GM23338 (cell line): ENCODE data around the gene FBXO34. TPM values are rescaled to one million over a fixed set of nuclear protein-coding genes. Genes with fewer than 3 reads are reported as not detected.

ENCODE experiments used
- ATAC-seq: fragments of 200-7000 bp; cut with Tn5 transposase; 3 replicates; pipeline ENCODE4 v1.9.1; 2020
- DNase-seq: peaks from one replicate; pipeline ENCODE4 v3.0.0-alpha.2; 2015; ENCODE audit warnings: low spot score
- H2AFZ ChIP-seq: fragments of 200-600 bp; sonication (generic); 2 replicates; pipeline ENCODE4 v1.8.0; 2016; ENCODE audit warnings: antibody characterized with exemption, mild to moderate bottlenecking, moderate library complexity
- H3F3A ChIP-seq: fragments of 200-600 bp; sonication (generic); replicated peaks from 2 replicates; pipeline ENCODE4 v1.8.0; 2017; ENCODE audit warnings: antibody characterized with exemption, mixed run types, low read depth
- H3K27ac ChIP-seq: fragments of 200-600 bp; sonication (generic); 2 replicates; pipeline ENCODE4 v1.6.1; 2016; ENCODE audit warnings: low read depth
- H3K27me3 ChIP-seq: fragments of 200-600 bp; sonication (generic); 2 replicates; pipeline ENCODE4 v1.8.0; 2016; ENCODE audit warnings: mild to moderate bottlenecking, mixed run types, moderate library complexity; ENCODE audit not compliant: insufficient read depth
- H3K36me3 ChIP-seq: fragments of 200-600 bp; sonication (generic); 2 replicates; pipeline ENCODE4 v1.8.0; 2016; ENCODE audit warnings: mild to moderate bottlenecking; ENCODE audit not compliant: insufficient read depth
- H3K4me1 ChIP-seq: fragments of 200-600 bp; sonication (generic); 2 replicates; pipeline ENCODE4 v1.8.0; 2016; ENCODE audit warnings: mild to moderate bottlenecking, moderate library complexity; ENCODE audit not compliant: insufficient read depth
- H3K4me2 ChIP-seq: fragments of 200-600 bp; sonication (generic); 2 replicates; pipeline ENCODE4 v1.7.1; 2017; ENCODE audit warnings: mixed run types
- H3K4me3 ChIP-seq: fragments of 200-600 bp; sonication (generic); 2 replicates; pipeline ENCODE4 v1.6.1; 2016; ENCODE audit warnings: mixed run types
- H3K79me2 ChIP-seq: fragments of 200-600 bp; sonication (generic); replicated peaks from 2 replicates; pipeline ENCODE4 v1.8.0; 2017; ENCODE audit warnings: mild to moderate bottlenecking; ENCODE audit not compliant: insufficient read depth
- H3K9me2 ChIP-seq: fragments of 200-600 bp; sonication (generic); 2 replicates; pipeline ENCODE4 v1.8.0; 2017; ENCODE audit not compliant: insufficient read depth
- H4K20me1 ChIP-seq: fragments of 200-600 bp; sonication (generic); replicated peaks from 2 replicates; pipeline ENCODE4 v1.8.0; 2017; ENCODE audit warnings: mild to moderate bottlenecking; ENCODE audit not compliant: insufficient read depth
- H3K27ac Mint-ChIP-seq: 2 replicates; pipeline ENCODE4 v1.8.0; 2020; ENCODE audit warnings: inconsistent platforms, mild to moderate bottlenecking, moderate library complexity, mixed read lengths
- H3K27me3 Mint-ChIP-seq: 3 replicates; pipeline ENCODE4 v1.8.0; 2022; ENCODE audit warnings: low read depth, mild to moderate bottlenecking, moderate library complexity, mixed read lengths, inconsistent platforms; ENCODE audit not compliant: insufficient read depth, poor library complexity
- H3K36me3 Mint-ChIP-seq: 3 replicates; pipeline ENCODE4 v1.8.0; 2021; ENCODE audit warnings: low read depth, mild to moderate bottlenecking, inconsistent platforms, moderate library complexity, mixed read lengths
- H3K4me1 Mint-ChIP-seq: 3 replicates; pipeline ENCODE4 v1.8.0; 2020; ENCODE audit warnings: mild to moderate bottlenecking, inconsistent platforms, mixed read lengths
- H3K4me3 Mint-ChIP-seq: 3 replicates; pipeline ENCODE4 v1.8.0; 2021; ENCODE audit warnings: moderate library complexity, mild to moderate bottlenecking, inconsistent platforms, mixed read lengths
- H3K9me3 Mint-ChIP-seq: 3 replicates; pipeline ENCODE4 v1.8.0; 2020; ENCODE audit warnings: moderate library complexity, mild to moderate bottlenecking, inconsistent platforms, mixed read lengths
- EZH2phosphoT487 ChIP-seq: fragments of 200-600 bp; sonication (generic); IDR thresholded peaks from one replicate; pipeline ENCODE4 v1.8.1; 2018; ENCODE audit warnings: antibody characterized with exemption; ENCODE audit not compliant: unreplicated experiment
- JUNB ChIP-seq: IDR thresholded peaks from one replicate; pipeline ENCODE4 v1.6.1; 2016; ENCODE audit warnings: antibody characterized with exemption; ENCODE audit not compliant: unreplicated experiment
- NANOG ChIP-seq: IDR thresholded peaks from 2 replicates; pipeline ENCODE4 v1.6.1; 2016; ENCODE audit warnings: antibody characterized with exemption, borderline replicate concordance
- STAT1 ChIP-seq: IDR thresholded peaks from one replicate; pipeline ENCODE4 v1.6.1; 2016; ENCODE audit warnings: antibody characterized with exemption; ENCODE audit not compliant: unreplicated experiment
- ZNF331 ChIP-seq: fragments of 250-450 bp; sonication (Bioruptor Pico); IDR thresholded peaks from 2 replicates; pipeline ENCODE4 v1.5.0; 2020; ENCODE audit warnings: low read depth, mild to moderate bottlenecking, moderate library complexity
- polyA plus RNA-seq: library from polyadenylated mRNA; unstranded; fragments of >200 nt; fragmentation: Nextera tagmentation; extraction: Ambion mirVana; gene quantifications from 2 replicates; pipeline ENCODE4 v1.2.1, GENCODE V29; 2016
- total RNA-seq: library from RNA; depleted of rRNA; stranded (reverse); fragments of >200 nt; shearing (Covaris generic); gene quantifications from 2 replicates; pipeline ENCODE4 v1.2.3, GENCODE V29; 2014
- TF ChIP-seq, protein P1 (sequence below): IDR thresholded peaks from 2 replicates; pipeline ENCODE4 v1.6.1; 2016; ENCODE audit warnings: antibody characterized with exemption
- TF ChIP-seq, protein P2 (sequence below), 2 experiments: fragments of 200-600 bp in 1 of 2; sonication (generic) in 1 of 2; conservative IDR thresholded peaks; 2 replicates each; pipeline versions ENCODE4 v1.5.1 to v1.6.1; 2016 to 2017; ENCODE audit warnings: antibody characterized with exemption in 2 of 2, low read depth in 2 of 2, mild to moderate bottlenecking in 2 of 2, moderate library complexity in 1 of 2
- TF ChIP-seq, protein P3 (sequence below): fragments of 250-450 bp; sonication (Bioruptor Pico); IDR thresholded peaks from 2 replicates; pipeline ENCODE4 v1.5.0; 2020; ENCODE audit warnings: mild to moderate bottlenecking, moderate library complexity

Gene FBXO34
- total and polyA plus RNA-seq, 2 experiments from 2014 or later, result 9.4 to 13.4 TPM

DNA sequence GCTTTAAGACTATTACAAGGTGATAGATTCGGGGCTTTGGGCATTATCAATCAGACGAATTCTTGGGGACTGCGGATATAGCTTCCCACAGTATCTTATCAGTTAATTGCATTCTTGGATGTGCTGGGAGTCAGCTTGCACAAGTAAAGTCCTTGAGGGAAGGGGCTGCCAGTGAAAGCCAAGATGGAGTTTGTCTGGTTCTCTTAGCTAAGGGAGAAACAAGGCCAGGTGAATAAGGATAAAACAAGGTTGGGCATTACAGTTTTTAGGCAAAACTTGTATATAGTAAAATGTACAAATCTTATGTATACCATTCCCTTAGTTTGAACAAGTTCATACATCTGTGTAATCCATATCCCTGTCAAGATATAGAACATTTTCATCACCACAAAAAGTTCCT lies 5.5 kb downstream of the FBXO34 start:
- no peaks in the 10 kb centered on the region for H3K9me2 ChIP-seq
- Mint-ChIP-seq H3K27me3 (peaks cover 4% of the 10 kb centered on the region), H3K27ac (no peak overlapping the region), H3K36me3 (no peaks in the 10 kb centered on the region), H3K4me3 (no peak overlapping the region), H3K4me1 (peaks cover 15% of the 10 kb centered on the region), H3K9me3 (no peaks in the 10 kb centered on the region)
- no peaks in the 10 kb centered on the region for H3F3A ChIP-seq
- DNase-seq (no peak), ATAC-seq (no peak)
- no peak overlapping the region for H3K4me3 ChIP-seq
- peaks cover 7% of the 10 kb centered on the region for H3K4me1 ChIP-seq
- TF ChIP-seq ZNF331 (no peak), JUNB (no peak), STAT1 (no peak), EZH2phosphoT487 (no peak), NANOG (no peak)
- TF ChIP-seq, protein P1, sequence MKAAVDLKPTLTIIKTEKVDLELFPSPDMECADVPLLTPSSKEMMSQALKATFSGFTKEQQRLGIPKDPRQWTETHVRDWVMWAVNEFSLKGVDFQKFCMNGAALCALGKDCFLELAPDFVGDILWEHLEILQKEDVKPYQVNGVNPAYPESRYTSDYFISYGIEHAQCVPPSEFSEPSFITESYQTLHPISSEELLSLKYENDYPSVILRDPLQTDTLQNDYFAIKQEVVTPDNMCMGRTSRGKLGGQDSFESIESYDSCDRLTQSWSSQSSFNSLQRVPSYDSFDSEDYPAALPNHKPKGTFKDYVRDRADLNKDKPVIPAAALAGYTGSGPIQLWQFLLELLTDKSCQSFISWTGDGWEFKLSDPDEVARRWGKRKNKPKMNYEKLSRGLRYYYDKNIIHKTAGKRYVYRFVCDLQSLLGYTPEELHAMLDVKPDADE, result no peak
- TF ChIP-seq, protein P2, sequence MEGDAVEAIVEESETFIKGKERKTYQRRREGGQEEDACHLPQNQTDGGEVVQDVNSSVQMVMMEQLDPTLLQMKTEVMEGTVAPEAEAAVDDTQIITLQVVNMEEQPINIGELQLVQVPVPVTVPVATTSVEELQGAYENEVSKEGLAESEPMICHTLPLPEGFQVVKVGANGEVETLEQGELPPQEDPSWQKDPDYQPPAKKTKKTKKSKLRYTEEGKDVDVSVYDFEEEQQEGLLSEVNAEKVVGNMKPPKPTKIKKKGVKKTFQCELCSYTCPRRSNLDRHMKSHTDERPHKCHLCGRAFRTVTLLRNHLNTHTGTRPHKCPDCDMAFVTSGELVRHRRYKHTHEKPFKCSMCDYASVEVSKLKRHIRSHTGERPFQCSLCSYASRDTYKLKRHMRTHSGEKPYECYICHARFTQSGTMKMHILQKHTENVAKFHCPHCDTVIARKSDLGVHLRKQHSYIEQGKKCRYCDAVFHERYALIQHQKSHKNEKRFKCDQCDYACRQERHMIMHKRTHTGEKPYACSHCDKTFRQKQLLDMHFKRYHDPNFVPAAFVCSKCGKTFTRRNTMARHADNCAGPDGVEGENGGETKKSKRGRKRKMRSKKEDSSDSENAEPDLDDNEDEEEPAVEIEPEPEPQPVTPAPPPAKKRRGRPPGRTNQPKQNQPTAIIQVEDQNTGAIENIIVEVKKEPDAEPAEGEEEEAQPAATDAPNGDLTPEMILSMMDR (conservative IDR thresholded peaks at IDR 0.05; ENCODE audit: low read depth in 2 of 2), result no peak
- TF ChIP-seq, protein P3, sequence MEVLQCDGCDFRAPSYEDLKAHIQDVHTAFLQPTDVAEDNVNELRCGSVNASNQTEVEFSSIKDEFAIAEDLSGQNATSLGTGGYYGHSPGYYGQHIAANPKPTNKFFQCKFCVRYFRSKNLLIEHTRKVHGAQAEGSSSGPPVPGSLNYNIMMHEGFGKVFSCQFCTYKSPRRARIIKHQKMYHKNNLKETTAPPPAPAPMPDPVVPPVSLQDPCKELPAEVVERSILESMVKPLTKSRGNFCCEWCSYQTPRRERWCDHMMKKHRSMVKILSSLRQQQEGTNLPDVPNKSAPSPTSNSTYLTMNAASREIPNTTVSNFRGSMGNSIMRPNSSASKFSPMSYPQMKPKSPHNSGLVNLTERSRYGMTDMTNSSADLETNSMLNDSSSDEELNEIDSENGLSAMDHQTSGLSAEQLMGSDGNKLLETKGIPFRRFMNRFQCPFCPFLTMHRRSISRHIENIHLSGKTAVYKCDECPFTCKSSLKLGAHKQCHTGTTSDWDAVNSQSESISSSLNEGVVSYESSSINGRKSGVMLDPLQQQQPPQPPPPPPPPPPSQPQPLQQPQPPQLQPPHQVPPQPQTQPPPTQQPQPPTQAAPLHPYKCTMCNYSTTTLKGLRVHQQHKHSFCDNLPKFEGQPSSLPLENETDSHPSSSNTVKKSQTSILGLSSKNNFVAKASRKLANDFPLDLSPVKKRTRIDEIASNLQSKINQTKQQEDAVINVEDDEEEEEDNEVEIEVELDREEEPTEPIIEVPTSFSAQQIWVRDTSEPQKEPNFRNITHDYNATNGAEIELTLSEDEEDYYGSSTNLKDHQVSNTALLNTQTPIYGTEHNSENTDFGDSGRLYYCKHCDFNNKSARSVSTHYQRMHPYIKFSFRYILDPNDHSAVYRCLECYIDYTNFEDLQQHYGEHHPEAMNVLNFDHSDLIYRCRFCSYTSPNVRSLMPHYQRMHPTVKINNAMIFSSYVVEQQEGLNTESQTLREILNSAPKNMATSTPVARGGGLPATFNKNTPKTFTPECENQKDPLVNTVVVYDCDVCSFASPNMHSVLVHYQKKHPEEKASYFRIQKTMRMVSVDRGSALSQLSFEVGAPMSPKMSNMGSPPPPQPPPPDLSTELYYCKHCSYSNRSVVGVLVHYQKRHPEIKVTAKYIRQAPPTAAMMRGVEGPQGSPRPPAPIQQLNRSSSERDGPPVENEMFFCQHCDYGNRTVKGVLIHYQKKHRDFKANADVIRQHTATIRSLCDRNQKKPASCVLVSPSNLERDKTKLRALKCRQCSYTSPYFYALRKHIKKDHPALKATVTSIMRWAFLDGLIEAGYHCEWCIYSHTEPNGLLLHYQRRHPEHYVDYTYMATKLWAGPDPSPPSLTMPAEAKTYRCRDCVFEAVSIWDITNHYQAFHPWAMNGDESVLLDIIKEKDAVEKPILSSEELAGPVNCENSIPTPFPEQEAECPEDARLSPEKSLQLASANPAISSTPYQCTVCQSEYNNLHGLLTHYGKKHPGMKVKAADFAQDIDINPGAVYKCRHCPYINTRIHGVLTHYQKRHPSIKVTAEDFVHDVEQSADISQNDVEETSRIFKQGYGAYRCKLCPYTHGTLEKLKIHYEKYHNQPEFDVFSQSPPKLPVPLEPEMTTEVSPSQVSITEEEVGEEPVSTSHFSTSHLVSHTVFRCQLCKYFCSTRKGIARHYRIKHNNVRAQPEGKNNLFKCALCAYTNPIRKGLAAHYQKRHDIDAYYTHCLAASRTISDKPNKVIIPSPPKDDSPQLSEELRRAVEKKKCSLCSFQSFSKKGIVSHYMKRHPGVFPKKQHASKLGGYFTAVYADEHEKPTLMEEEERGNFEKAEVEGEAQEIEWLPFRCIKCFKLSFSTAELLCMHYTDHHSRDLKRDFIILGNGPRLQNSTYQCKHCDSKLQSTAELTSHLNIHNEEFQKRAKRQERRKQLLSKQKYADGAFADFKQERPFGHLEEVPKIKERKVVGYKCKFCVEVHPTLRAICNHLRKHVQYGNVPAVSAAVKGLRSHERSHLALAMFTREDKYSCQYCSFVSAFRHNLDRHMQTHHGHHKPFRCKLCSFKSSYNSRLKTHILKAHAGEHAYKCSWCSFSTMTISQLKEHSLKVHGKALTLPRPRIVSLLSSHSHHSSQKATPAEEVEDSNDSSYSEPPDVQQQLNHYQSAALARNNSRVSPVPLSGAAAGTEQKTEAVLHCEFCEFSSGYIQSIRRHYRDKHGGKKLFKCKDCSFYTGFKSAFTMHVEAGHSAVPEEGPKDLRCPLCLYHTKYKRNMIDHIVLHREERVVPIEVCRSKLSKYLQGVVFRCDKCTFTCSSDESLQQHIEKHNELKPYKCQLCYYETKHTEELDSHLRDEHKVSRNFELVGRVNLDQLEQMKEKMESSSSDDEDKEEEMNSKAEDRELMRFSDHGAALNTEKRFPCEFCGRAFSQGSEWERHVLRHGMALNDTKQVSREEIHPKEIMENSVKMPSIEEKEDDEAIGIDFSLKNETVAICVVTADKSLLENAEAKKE (CRISPR knock-in tag), result no peak
- peaks cover 16% of the 10 kb centered on the region for H4K20me1 ChIP-seq
- no peaks in the 10 kb centered on the region for H3K27me3 ChIP-seq
- no peak overlapping the region for H3K27ac ChIP-seq
- H2AFZ ChIP-seq, result no peak overlapping the region
- H3K36me3 ChIP-seq, result no peaks in the 10 kb centered on the region
- H3K79me2 ChIP-seq, result peaks cover 95% of the 10 kb centered on the region
- no peak overlapping the region for H3K4me2 ChIP-seq
